ENCODE data around the gene LRRC27.

GRCh38 chr10:132309471-132309865, 22.5 kb upstream of the LRRC27 start:
- TF ChIP-seq NFE2L2 (conservative IDR thresholded peaks at IDR 0.05; ENCODE audit: low read length) (no peak), RAD21 (conservative IDR thresholded peaks at IDR 0.05 in 1 of 2, IDR thresholded peaks at IDR 0.05 in 1 of 2) (no peak), TP53 (CRISPR knock-in tag; IDR thresholded peaks at IDR 0.05) (no peak), POLR2A (IDR thresholded peaks at IDR 0.05; ENCODE audit: low read length) (no peak), RNF2 (IDR thresholded peaks at IDR 0.05; ENCODE audit: borderline replicate concordance, low read depth) (no peak), JUN (IDR thresholded peaks at IDR 0.05) (no peak), MAZ (IDR thresholded peaks at IDR 0.05; ENCODE audit: borderline replicate concordance, low read depth, low read length) (no peak), KDM5A (IDR thresholded peaks at IDR 0.05) (no peak)
- TF ChIP-seq, protein P1, sequence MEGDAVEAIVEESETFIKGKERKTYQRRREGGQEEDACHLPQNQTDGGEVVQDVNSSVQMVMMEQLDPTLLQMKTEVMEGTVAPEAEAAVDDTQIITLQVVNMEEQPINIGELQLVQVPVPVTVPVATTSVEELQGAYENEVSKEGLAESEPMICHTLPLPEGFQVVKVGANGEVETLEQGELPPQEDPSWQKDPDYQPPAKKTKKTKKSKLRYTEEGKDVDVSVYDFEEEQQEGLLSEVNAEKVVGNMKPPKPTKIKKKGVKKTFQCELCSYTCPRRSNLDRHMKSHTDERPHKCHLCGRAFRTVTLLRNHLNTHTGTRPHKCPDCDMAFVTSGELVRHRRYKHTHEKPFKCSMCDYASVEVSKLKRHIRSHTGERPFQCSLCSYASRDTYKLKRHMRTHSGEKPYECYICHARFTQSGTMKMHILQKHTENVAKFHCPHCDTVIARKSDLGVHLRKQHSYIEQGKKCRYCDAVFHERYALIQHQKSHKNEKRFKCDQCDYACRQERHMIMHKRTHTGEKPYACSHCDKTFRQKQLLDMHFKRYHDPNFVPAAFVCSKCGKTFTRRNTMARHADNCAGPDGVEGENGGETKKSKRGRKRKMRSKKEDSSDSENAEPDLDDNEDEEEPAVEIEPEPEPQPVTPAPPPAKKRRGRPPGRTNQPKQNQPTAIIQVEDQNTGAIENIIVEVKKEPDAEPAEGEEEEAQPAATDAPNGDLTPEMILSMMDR (IDR thresholded peaks at IDR 0.05) = no peak
